GM10248 (cell line): Measurements from ENCODE around the gene DTNB.

Source experiments
- CTCF ChIA-PET: fragments of 300-600 bp; sonication (Branson Sonifier 250); formaldehyde crosslinking; extraction: SDS; loops from one replicate; lab custom pipeline; 2021; ENCODE audit warnings: antibody characterized with exemption; lab: Yijun Ruan, JAX
- POLR2A ChIA-PET: fragments of 350-650 bp; sonication (Branson Sonifier 250); formaldehyde crosslinking; extraction: SDS; loops from one replicate; lab custom pipeline; 2020; ENCODE audit warnings: antibody characterized with exemption; lab: Yijun Ruan, JAX
- DNase-seq: peaks from one replicate; pipeline ENCODE4 v3.0.0; 2012; ENCODE audit errors: extremely low spot score
- CTCF ChIP-seq: IDR thresholded peaks from 2 replicates; pipeline ENCODE4 v1.5.1; 2012; ENCODE audit warnings: mild to moderate bottlenecking, low read depth; ENCODE audit errors: extremely low read depth, missing control alignments, control extremely low read depth

Gene DTNB

GRCh38 chr2:25446122-25446521 lies 227.3 kb downstream of the DTNB start:
- CTCF ChIA-PET: interaction anchor here (1.0 kb wide), 1 partner anchor 9 kb away, joined by 4 read pairs; no protein-coding TSS in a partner anchor
- TF ChIP-seq CTCF: no peak
- DNase-seq: no peak
- POLR2A ChIA-PET: interaction anchor here (0.5 to 0.7 kb wide), 2 partner anchors 15 to 321 kb away, joined by 3 to 5 read pairs; no protein-coding TSS in a partner anchor

GRCh38 chr2:25445464-25445863 lies 227.9 kb downstream of the DTNB start:
- TF ChIP-seq CTCF: no peak
- ChIA-PET CTCF (interaction anchor here (1.0 to 1.3 kb wide), 2 partner anchors 9 to 11 kb away, joined by 4 read pairs; no protein-coding TSS in a partner anchor), POLR2A (interaction anchor here (0.7 kb wide), 1 partner anchor 16 kb away, joined by 5 read pairs; no protein-coding TSS in a partner anchor)

GRCh38 chr2:25444608-25445270 lies 228.6 kb downstream of the DTNB start:
- TF ChIP-seq CTCF: no peak
- ChIA-PET CTCF (interaction anchor here (1.0 to 1.3 kb wide), 2 partner anchors 8 to 12 kb away, joined by 4 read pairs; no protein-coding TSS in a partner anchor), POLR2A (no interaction called here)
- DNase-seq: no peak

More at GRCh38 chr2:25445464-25445863, 227.9 kb downstream of the DTNB start:
- DNase-seq: no peak

- ChIA-PET POLR2A (no interaction called here), CTCF (interaction anchor here (1.2 to 1.4 kb wide), 2 partner anchors 10 to 82 kb away, joined by 3 to 6 read pairs; no protein-coding TSS in a partner anchor)
- TF ChIP-seq CTCF: no peak
- no peak for DNase-seq
Observed at GRCh38 chr2:25443766-25444165, 229.6 kb downstream of the DTNB start.

GRCh38 chr2:25441353-25441752 lies 232.0 kb downstream of the DTNB start:
- ChIA-PET CTCF (interaction anchor here (0.7 to 2.2 kb wide), 4 partner anchors 12 to 223 kb away, joined by 3 to 8 read pairs (median 4); no protein-coding TSS in a partner anchor), POLR2A (no interaction called here)
- no peak for TF ChIP-seq CTCF

GRCh38 chr2:25438793-25439192 lies 234.6 kb downstream of the DTNB start:
- ChIA-PET CTCF (interaction anchor here (1.0 to 1.4 kb wide), 2 partner anchors 16 to 28 kb away, joined by 3 to 4 read pairs; no protein-coding TSS in a partner anchor), POLR2A (no interaction called here)
- TF ChIP-seq CTCF: no peak
- DNase-seq: no peak

More at GRCh38 chr2:25441353-25441752, 232.0 kb downstream of the DTNB start:
- DNase-seq: no peak
